Measurements from ENCODE around the gene LCAT. TPM values are rescaled to one million over a fixed set of nuclear protein-coding genes. Genes with fewer than 3 reads are reported as not detected.
A peak's percentile ranks its signal among the peaks of the same experiment; 100 is the strongest.

Gene LCAT
- total RNA-seq, 2 experiments from 2014 or later = 15.6 to 22.7 TPM

DNA sequence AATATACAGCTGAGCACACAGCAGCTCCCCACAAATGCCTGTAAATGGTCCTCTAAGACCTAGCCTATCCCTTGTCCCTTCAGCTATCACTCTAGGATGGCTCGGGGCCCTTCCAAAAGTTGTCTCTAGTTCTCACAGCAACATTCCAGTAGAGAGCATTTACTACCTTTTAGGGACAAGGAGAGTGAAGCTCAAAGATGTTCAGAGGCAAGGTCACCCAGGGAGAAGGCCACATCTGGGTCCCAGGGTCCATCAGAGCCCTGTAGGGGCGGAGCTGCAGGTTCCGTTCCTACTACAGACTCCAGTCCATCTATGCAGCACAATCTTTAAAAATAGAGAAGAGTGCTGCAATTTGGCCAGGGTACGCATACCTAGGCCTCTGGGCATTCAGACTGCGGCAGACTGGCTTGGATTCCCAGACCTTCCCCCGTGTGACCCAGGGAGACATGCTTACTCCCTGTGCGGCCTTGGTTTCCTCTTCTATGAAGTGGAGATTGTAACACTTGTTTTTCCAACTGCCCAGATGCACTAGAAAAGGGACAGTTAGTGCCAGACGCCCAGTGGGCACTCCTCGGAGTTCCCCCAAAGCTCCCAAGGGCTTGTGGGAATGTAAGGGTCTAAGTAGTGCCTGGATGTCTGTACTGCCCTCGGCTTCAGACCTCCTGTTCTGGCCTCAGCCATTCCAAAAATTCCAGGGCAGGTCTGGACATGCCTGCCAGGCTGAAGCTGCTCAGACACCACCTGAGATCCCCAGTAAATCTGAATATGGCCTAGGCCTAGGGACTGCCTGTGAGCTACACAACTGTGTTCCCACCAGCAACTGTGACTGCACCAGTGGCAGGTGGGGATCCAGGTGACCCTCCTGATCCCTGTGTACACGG, 22.0 kb upstream of the LCAT start:
- ATAC-seq = no peak
- Mint-ChIP-seq H3K9me3 (ENCODE audit: low read depth) (no peaks in the 10 kb centered on the region), H3K4me1 (peaks cover 18% of the 10 kb centered on the region), H3K36me3 (peaks cover 9% of the 10 kb centered on the region), H3K27me3 (no peaks in the 10 kb centered on the region), H3K4me3 (no peak overlapping the region), H3K27ac (no peak overlapping the region)
- DNase-seq = no peak
- CTCF ChIA-PET = interaction anchor here (0.8 to 2.5 kb wide), 7 partner anchors 16 to 149 kb away, joined by 3 to 14 read pairs (median 4); no protein-coding TSS in a partner anchor

DNA sequence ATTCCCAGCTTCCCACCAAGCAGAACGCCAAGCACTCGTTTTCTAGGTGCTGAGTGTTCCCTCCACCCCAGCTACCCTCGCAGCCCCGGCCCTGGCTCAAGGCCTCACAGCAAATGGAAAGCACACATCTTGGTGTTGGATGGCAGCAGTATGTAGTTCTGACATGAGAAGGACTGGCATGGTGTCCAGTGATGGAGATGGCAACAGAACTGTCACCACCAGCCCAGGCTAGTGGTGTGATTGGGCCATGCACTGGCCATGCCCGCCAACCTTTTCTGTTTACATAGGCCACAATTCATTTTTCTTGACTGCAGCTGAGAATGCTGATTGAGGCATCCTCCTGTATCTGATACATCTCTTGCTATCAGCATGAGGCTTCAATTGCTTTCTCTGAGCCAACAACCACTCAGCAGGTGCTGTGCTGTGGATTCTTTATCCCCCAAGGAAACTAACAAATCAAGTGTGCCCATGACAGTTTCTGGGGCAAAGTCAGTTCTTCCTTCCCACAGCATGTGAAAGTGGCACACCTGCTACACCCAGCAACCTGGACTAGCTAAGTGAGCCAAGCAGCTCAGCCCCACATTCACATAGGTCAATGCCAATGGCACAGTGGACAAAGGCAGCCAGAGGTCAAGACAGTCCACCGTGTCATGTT, 20.7 kb upstream of the LCAT start:
- CTCF ChIA-PET = interaction anchor here (0.7 to 2.5 kb wide), 3 partner anchors 23 to 79 kb away, joined by 3 to 14 read pairs (median 4); no protein-coding TSS in a partner anchor
- peaks cover 16% of the 10 kb centered on the region for H3K4me1 Mint-ChIP-seq
- peak overlapping the region; percentile 41 for H3K27ac Mint-ChIP-seq
- H3K27me3 Mint-ChIP-seq = no peaks in the 10 kb centered on the region
- H3K4me3 Mint-ChIP-seq = no peak overlapping the region
- no peak for ATAC-seq
- H3K9me3 Mint-ChIP-seq (ENCODE audit: low read depth) = no peaks in the 10 kb centered on the region
- peaks cover 9% of the 10 kb centered on the region for H3K36me3 Mint-ChIP-seq
- DNase-seq = no peak

DNA sequence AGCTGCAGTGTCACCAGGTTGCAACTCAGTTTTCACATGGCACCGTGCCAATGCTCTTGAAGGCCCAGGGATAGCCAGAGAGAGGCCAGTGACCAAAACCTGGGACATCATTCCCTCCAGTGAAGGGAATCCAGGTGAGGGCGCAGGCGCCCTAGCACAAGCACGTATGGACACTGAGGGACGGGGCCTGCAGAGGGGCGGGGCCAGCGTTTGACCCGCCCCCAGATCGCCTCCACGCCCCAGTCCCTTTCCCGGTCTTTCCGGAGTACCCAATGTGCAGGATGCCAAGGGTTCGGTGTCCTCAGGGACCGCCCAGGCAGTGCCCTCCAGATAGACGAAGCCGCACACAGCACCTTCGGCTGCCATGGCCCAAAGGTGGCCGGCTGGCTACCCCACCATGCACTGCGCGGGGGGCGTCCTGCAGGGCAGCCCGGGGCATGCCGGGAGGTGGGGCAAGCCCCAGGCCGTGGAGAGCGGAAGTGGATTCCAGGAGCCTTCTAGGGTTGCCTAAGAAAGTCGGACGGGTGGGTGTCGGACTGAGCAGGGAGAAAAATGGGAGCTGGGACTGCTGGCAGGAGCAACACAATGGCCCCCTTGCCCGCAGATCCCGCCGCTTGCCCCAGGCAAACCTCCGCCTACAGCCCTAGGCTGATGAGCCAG, 19.9 kb upstream of the LCAT start:
- Mint-ChIP-seq H3K9me3 (ENCODE audit: low read depth) (no peaks in the 10 kb centered on the region), H3K4me1 (peaks cover 12% of the 10 kb centered on the region), H3K4me3 (no peak overlapping the region), H3K27me3 (no peaks in the 10 kb centered on the region), H3K27ac (no peak overlapping the region), H3K36me3 (peaks cover 9% of the 10 kb centered on the region)
- CTCF ChIA-PET = interaction anchor here (2.5 kb wide), 1 partner anchor 22 kb away, joined by 14 read pairs; no protein-coding TSS in a partner anchor
- no peak for DNase-seq
- no peak for ATAC-seq

DNA sequence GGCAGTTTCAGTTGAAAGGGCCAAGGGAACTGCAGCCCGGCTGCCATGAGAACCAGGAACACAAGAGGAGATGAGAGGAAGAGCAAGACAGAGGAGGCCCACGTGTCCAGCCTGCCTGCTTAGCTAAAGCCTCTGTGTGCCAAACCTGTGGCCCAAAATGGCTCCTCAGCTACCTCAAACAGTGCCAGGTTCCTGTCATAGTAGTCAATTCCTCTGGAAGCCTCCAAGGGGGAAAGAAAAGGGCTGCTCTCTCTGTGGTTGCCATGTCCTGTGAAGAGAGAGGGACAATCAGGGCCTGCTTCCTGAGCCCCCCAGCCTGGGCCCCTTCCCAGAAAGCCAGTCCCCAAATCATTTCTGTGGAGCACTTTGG, 19.4 kb upstream of the LCAT start:
- ATAC-seq = no peak
- DNase-seq = no peak
- no peak overlapping the region for H3K4me3 Mint-ChIP-seq
- H3K27me3 Mint-ChIP-seq = no peaks in the 10 kb centered on the region
- H3K9me3 Mint-ChIP-seq (ENCODE audit: low read depth) = no peaks in the 10 kb centered on the region
- CTCF ChIA-PET = interaction anchor here (1.6 kb wide), 1 partner anchor 78 kb away, joined by 5 read pairs; no protein-coding TSS in a partner anchor
- H3K4me1 Mint-ChIP-seq = peaks cover 12% of the 10 kb centered on the region
- H3K36me3 Mint-ChIP-seq = peaks cover 9% of the 10 kb centered on the region
- no peak overlapping the region for H3K27ac Mint-ChIP-seq

DNA sequence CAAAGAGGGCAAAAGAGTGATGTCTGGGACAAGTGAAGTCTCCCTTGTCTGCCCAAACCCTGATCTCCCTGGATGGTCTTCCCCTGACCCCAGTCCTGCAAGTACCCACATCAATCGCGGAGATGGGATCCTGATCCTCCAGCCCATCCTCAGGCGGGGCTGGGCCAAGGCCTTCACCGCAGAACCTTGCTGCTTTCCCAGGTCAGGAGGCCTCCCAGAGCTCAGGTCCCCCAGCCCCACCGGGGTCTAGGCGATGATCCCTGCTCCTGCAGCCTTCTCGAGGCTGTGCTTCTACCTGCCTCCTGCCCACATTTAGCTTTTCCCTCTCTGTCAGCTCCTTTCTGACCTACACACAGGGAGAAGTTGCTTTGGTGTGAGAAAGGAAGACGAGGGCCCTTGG, 18.2 kb upstream of the LCAT start:
- Mint-ChIP-seq H3K4me3 (no peak overlapping the region), H3K9me3 (ENCODE audit: low read depth) (no peaks in the 10 kb centered on the region), H3K36me3 (peaks cover 10% of the 10 kb centered on the region), H3K27ac (no peak overlapping the region), H3K27me3 (no peaks in the 10 kb centered on the region), H3K4me1 (peaks cover 8% of the 10 kb centered on the region)
- CTCF ChIA-PET = interaction anchor here (1.6 kb wide), 1 partner anchor 79 kb away, joined by 5 read pairs; no protein-coding TSS in a partner anchor
- DNase-seq (no peak), ATAC-seq (no peak)

DNA sequence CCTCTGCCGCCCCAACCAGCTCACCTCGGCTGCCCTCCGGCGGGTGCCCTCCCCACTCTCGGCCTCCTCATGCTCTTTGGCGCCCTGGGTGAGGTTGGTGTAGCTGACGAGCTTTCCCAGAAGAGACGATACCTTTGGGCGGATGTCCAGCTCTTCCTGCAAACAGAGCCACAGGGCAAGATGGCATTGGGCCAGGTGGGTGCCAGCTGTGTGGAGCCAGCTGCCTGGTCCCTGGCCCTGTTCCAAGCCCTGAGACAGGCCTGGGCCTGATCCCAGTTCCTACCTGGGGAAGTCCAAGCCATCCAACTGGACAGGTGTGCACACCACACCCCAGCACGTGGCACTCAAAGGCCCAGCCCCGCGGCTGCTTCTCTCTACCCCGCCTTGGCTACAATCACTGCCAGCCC, 17.6 kb upstream of the LCAT start:
- ATAC-seq (no peak), DNase-seq (no peak)
- Mint-ChIP-seq H3K36me3 (peaks cover 10% of the 10 kb centered on the region), H3K4me3 (no peak overlapping the region), H3K27me3 (no peaks in the 10 kb centered on the region), H3K4me1 (peaks cover 3% of the 10 kb centered on the region), H3K27ac (no peak overlapping the region), H3K9me3 (ENCODE audit: low read depth) (no peaks in the 10 kb centered on the region)
- CTCF ChIA-PET = no interaction called here

DNA sequence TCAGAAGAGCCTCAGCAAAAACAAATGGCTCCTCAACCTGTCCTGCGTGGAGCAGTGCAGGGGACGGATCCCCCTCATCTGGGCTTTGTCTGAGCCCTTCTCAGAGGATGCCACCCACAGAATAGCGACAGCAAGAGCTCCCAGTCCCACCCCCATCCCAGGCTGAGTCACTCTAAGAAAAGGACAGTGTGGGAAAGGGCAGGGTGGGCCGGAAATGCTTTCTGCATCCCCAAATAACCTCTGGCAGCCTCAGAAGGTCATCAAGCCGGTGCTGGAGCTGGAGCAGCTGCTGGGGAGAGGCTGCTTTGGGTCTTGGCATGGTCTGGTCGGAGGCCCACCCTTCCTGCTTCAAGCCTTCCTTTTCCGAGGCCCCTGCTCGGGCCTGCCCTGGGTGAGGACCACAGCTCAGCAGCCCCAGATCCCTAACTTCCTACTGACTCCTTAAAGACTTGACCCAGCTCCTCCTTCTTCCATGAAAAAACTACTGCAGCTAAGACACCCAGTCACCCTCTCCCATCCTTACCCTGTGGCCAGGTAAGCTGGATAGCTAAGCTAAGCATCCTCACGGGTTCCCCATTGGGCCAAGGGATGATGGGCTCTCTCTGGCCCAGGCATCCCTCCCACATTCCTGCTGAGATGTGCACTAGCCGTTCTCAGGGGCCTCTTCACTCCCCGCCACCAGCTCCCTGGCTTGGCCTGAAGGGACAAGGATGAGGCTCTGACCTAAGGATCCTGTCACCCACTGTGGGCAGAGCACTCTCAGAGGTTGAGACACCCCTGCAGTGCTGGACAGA, 15.8 kb upstream of the LCAT start:
- no peaks in the 10 kb centered on the region for H3K4me1 Mint-ChIP-seq
- H3K27me3 Mint-ChIP-seq = no peaks in the 10 kb centered on the region
- peaks cover 5% of the 10 kb centered on the region for H3K36me3 Mint-ChIP-seq
- CTCF ChIA-PET = no interaction called here
- no peak overlapping the region for H3K27ac Mint-ChIP-seq
- H3K4me3 Mint-ChIP-seq = no peak overlapping the region
- H3K9me3 Mint-ChIP-seq (ENCODE audit: low read depth) = no peaks in the 10 kb centered on the region
- ATAC-seq (no peak), DNase-seq (no peak)

DNA sequence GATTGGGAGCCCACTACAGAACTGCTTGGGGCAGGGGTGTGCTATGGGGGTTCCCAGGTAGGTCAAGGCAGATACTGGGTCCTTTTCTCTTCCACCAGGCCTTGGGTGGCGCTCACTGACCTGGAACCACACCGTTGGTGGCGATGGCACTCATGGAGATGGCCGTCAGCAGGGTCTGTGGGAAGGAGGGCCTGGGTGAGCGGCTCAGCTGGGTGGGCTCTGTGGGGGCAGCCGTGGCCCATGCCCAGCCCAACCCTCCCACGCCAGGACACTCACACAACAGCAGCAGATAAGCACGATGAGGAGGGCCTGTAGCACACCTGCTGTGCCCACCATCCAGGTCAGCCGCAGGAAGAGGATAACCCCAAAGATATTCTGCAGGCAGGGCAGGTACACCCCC, 13.7 kb upstream of the LCAT start:
- ATAC-seq = no peak
- Mint-ChIP-seq H3K27ac (no peak overlapping the region), H3K9me3 (ENCODE audit: low read depth) (no peaks in the 10 kb centered on the region), H3K27me3 (no peaks in the 10 kb centered on the region), H3K4me1 (no peaks in the 10 kb centered on the region), H3K36me3 (peaks cover 9% of the 10 kb centered on the region), H3K4me3 (no peak overlapping the region)
- DNase-seq = no peak
- CTCF ChIA-PET = no interaction called here

DNA sequence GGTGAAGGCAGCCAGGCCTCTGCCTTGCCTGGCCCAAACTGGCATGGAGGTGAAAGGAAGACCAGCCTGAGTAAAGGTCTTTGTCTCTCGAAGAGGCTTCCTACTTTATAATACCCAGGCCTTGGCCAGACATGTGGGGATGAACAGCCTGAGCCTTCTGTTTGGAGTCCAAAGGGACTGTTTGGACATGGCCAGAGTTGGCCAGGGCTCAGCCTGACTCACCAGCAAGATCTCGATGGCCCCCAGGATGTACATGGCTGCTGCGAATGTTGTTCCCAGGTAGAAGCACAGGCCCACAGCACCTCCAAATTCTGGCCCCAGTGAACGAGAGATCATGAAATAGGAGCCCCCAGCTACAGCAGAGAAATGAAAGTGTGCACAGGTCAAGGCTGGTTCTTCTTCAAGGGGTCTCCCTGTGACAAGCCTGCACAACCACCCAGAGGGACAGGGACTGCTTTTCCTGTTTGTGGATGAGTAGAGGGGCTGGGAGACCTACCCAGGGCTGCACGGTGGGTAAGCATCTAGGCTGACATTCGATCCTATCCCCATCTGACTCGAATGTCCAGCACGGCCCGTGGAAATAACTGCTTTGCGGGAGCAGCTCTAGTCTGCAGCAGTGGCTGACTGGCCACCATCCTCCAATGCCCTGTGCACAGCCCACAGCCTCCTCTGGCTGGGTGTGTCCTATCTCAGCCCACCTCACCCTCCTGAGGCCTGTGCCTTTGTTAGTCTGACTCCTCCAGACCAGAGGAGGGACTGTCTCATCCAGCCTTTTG, 10.7 kb upstream of the LCAT start:
- peaks cover 12% of the 10 kb centered on the region for H3K36me3 Mint-ChIP-seq
- no peak for ATAC-seq
- CTCF ChIA-PET = interaction anchor here (0.7 to 1.4 kb wide), 3 partner anchors 14 to 71 kb away, joined by 3 to 4 read pairs (median 3); no protein-coding TSS in a partner anchor
- no peak for DNase-seq
- no peaks in the 10 kb centered on the region for H3K9me3 Mint-ChIP-seq (ENCODE audit: low read depth)
- no peak overlapping the region for H3K27ac Mint-ChIP-seq
- H3K4me3 Mint-ChIP-seq = no peak overlapping the region
- H3K27me3 Mint-ChIP-seq = no peaks in the 10 kb centered on the region
- H3K4me1 Mint-ChIP-seq = peaks cover 4% of the 10 kb centered on the region

DNA sequence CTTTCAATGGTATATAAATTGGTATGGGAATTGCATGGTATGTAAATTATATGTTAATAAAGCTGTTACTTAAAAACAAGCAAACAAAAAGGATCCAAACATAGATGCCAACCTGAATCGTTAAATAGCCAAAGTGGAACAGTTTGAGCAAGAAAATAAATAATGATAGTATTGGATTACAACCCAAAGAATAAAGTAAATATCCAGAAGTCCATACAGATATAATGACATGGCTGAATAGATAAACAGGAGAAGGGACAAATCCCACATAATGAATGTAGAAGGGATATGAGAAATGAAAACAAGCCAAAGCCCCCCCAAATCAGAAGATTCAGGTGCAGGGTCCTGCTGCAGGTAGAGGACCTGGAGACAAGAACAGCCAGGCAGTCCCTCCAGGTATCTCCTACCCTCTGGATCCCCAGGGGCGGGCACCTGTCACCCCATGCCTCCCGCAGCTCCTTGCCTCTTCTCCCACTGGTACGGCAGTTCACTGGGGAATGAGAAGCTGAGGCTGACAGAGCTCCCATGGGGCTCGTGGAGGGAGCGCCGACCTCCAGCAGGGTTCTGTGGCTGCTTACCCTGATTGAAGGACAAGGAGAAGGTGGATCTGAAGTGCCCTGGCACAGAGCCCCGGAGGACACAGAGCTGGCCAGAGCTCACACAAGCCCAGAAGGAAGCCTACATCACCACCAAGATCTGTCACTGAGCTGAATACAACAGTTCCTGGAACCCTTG, 9.9 kb upstream of the LCAT start:
- Mint-ChIP-seq H3K9me3 (ENCODE audit: low read depth) (no peaks in the 10 kb centered on the region), H3K4me3 (no peak overlapping the region), H3K27me3 (no peaks in the 10 kb centered on the region), H3K36me3 (peaks cover 14% of the 10 kb centered on the region), H3K27ac (no peak overlapping the region), H3K4me1 (peaks cover 4% of the 10 kb centered on the region)
- no peak for ATAC-seq
- CTCF ChIA-PET = interaction anchor here (0.7 to 1.4 kb wide), 4 partner anchors 13 to 87 kb away, joined by 3 to 4 read pairs (median 3); no protein-coding TSS in a partner anchor
- DNase-seq = no peak

DNA sequence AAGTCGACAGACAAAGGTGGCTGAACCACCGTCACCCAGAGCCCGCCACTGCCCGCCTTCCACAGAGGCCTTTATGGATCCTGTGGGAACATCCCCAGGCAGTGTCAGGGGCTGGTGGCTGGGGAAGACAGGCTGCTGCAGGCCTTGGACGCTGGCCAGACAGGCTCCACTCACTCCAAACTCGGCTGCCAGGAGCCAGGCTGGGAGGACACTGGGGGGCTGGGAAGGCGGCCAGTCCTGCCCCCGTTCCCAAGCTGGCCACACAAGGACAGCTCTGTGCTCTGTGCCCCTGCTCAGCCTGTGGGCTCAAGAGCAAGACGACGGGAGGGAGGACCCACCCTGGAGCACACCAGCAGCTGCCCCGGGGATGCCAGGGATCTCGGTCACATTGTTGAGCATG, 7.6 kb upstream of the LCAT start:
- H3K27me3 Mint-ChIP-seq = no peaks in the 10 kb centered on the region
- no peak for DNase-seq
- CTCF ChIA-PET = interaction anchor here (1.2 kb wide), 1 partner anchor 9 kb away, joined by 3 read pairs; no protein-coding TSS in a partner anchor
- no peak overlapping the region for H3K27ac Mint-ChIP-seq
- peaks cover 4% of the 10 kb centered on the region for H3K4me1 Mint-ChIP-seq
- ATAC-seq = no peak
- no peaks in the 10 kb centered on the region for H3K9me3 Mint-ChIP-seq (ENCODE audit: low read depth)
- no peak overlapping the region for H3K4me3 Mint-ChIP-seq
- H3K36me3 Mint-ChIP-seq = peaks cover 14% of the 10 kb centered on the region
